Measurements from ENCODE around the gene SST. TPM values are rescaled to one million over a fixed set of nuclear protein-coding genes. Genes with fewer than 3 reads are reported as not detected.

SST gene
- total RNA-seq, 2 experiments from 2014 or later: not detected

- Histone ChIP-seq H3K4me3 (ENCODE audit: low read length) (no peak overlapping the region), H3K27me3 (ENCODE audit: control insufficient read depth in 1 of 2, insufficient read depth in 2 of 2, low read length in 2 of 2) (no peaks in the 10 kb centered on the region), H3K27ac (ENCODE audit: low read depth in 1 of 2, low read length in 2 of 2) (no peak overlapping the region), H3K9me3 (ENCODE audit: control insufficient read depth in 1 of 2, insufficient read depth in 1 of 2, low read length in 2 of 2) (no peaks in the 10 kb centered on the region), H3K36me3 (ENCODE audit: insufficient read depth, low read length) (no peaks in the 10 kb centered on the region), H3K4me1 (ENCODE audit: insufficient read depth, low read length) (no peaks in the 10 kb centered on the region)
- no peak overlapping the region for H3K27ac Mint-ChIP-seq
- peaks cover 4% of the 10 kb centered on the region for H3K27me3 Mint-ChIP-seq
- ChIA-PET POLR2A (no interaction called here), CTCF (no interaction called here)
- no peak for ATAC-seq (ENCODE audit: poor library complexity)
- H3K4me3 Mint-ChIP-seq: no peak overlapping the region
- no peaks in the 10 kb centered on the region for H3K36me3 Mint-ChIP-seq (ENCODE audit: low read depth)
- no peaks in the 10 kb centered on the region for H3K9me3 Mint-ChIP-seq
- no peak for DNase-seq
- no peak for TF ChIP-seq CTCF (IDR thresholded peaks at IDR 0.05)
- no peaks in the 10 kb centered on the region for H3K4me1 Mint-ChIP-seq (ENCODE audit: low read depth)
- intact Hi-C loops (cut with DNase I, micrococcal nuclease): no loop called here
Observed at GRCh38 chr3:187623285-187623814, 46.8 kb downstream of the SST start.

GRCh38 chr3:187621881-187622280 lies 48.3 kb downstream of the SST start:
- ChIA-PET CTCF (no interaction called here), POLR2A (no interaction called here)
- H3K9me3 ChIP-seq (ENCODE audit: control insufficient read depth in 1 of 2, insufficient read depth in 1 of 2, low read length in 2 of 2): no peaks in the 10 kb centered on the region
- intact Hi-C loops (cut with DNase I, micrococcal nuclease): no loop called here
- DNase-seq (no peak), ATAC-seq (ENCODE audit: poor library complexity) (no peak)
- TF ChIP-seq CTCF (IDR thresholded peaks at IDR 0.05): no peak
- Mint-ChIP-seq H3K27me3 (peaks cover 4% of the 10 kb centered on the region), H3K36me3 (ENCODE audit: low read depth) (no peaks in the 10 kb centered on the region), H3K4me3 (no peak overlapping the region), H3K4me1 (ENCODE audit: low read depth) (no peaks in the 10 kb centered on the region), H3K9me3 (no peaks in the 10 kb centered on the region), H3K27ac (no peak overlapping the region)
- no peak overlapping the region for H3K27ac ChIP-seq (ENCODE audit: low read depth in 1 of 2, low read length in 2 of 2)
- H3K4me3 ChIP-seq (ENCODE audit: low read length): no peak overlapping the region
- no peaks in the 10 kb centered on the region for H3K27me3 ChIP-seq (ENCODE audit: control insufficient read depth in 1 of 2, insufficient read depth in 2 of 2, low read length in 2 of 2)
- H3K36me3 ChIP-seq (ENCODE audit: insufficient read depth, low read length): no peaks in the 10 kb centered on the region
- no peaks in the 10 kb centered on the region for H3K4me1 ChIP-seq (ENCODE audit: insufficient read depth, low read length)

- ChIA-PET CTCF (no interaction called here), POLR2A (no interaction called here)
- Mint-ChIP-seq H3K27ac (no peak overlapping the region), H3K27me3 (no peaks in the 10 kb centered on the region), H3K4me3 (no peak overlapping the region), H3K36me3 (ENCODE audit: low read depth) (no peaks in the 10 kb centered on the region), H3K9me3 (no peaks in the 10 kb centered on the region), H3K4me1 (ENCODE audit: low read depth) (no peaks in the 10 kb centered on the region)
- Histone ChIP-seq H3K36me3 (ENCODE audit: insufficient read depth, low read length) (no peaks in the 10 kb centered on the region), H3K4me1 (ENCODE audit: insufficient read depth, low read length) (no peaks in the 10 kb centered on the region), H3K27ac (ENCODE audit: low read depth in 1 of 2, low read length in 2 of 2) (no peak overlapping the region), H3K9me3 (ENCODE audit: control insufficient read depth in 1 of 2, insufficient read depth in 1 of 2, low read length in 2 of 2) (no peaks in the 10 kb centered on the region), H3K27me3 (ENCODE audit: control insufficient read depth in 1 of 2, insufficient read depth in 2 of 2, low read length in 2 of 2) (no peaks in the 10 kb centered on the region), H3K4me3 (ENCODE audit: low read length) (no peak overlapping the region)
- intact Hi-C loops (cut with DNase I, micrococcal nuclease): loop anchor here (10.0 kb wide), 3 partner anchors 95 to 1525 kb away; no protein-coding TSS in a partner anchor
- ATAC-seq (ENCODE audit: poor library complexity) (no peak), DNase-seq (no peak)
- no peak for TF ChIP-seq CTCF (IDR thresholded peaks at IDR 0.05)
Observed at GRCh38 chr3:187619461-187619860, 50.7 kb downstream of the SST start.

Other genes with a start within 250 kb of the SST start
- not detected for gene RTP2, start 32.2 kb upstream of the SST start, total RNA-seq
- 10 to 100 TPM; 76.6 to 79.6 TPM for gene BCL6, start 75.1 kb upstream of the SST start, total RNA-seq

Measured in CD4-positive, alpha-beta T cell (primary cell).